OCI-M2 (cell line): ENCODE data around the gene ACTN3.
"Not testable (repeated sequence)": the region's sequence is repeated elsewhere in the genome, so short reads cannot be mapped to it uniquely, and the experiment has no call there.

Experiments
- DNase-seq: peaks from one replicate; lab custom pipeline; 2025; ENCODE audit not compliant: unreplicated experiment; lab: John Stamatoyannopoulos, UW

Gene ACTN3

DNA sequence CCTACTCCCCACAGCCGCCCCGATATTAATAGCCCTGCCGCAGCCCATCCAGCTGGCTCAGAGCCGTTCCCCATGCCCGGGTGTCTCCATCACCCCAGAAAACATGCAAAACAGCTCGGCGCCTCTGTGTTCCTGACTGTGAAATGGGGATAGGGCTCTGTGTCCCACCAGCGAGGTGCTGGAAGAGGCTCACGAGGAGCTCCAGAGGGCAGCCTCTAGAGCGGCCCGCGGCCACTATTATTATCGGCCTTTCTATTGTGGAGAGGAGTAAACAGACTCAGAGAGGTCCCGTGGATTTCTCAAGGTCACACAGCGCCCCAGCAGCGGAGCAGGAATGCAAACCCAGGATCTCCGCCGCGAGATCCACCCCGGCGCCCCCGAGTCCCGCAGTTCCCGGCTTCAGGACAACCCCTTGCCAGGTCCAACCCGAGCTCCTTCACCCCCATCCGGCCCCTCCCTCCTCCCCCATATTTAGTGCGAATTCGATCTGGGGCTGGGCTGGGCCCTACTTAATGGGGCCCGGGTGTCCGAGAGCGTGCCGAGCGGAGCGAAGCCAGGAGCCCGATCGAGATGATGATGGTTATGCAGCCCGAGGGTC is at the start of gene ACTN3:
Gene ACTN3, plus strand, starts transcription at position 536 of the 598 bp plus-strand sequence. Its CDS starts 35 bp downstream, at position 571.
- DNase-seq, result no peak

DNA sequence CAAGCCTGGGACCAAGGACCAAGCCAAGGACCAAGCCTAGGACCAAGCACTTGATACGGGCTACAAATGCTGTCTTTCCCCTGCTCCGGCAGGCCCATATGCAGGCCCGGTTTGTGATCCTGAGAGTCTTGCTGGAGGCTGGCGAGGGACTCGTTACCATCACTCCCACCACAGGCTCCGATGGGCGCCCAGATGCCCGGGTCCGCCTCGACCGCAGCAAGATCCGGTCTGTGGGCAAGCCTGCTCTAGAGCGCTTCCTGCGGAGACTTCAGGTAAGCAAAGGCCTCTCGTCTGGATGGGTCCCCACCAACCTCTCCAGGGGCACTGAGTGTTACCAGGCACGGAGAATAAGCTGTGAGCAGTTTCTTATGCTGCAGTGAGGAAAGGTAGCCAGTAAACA is 49.5 kb upstream of the ACTN3 start:
- DNase-seq, result no peak

- no peak for DNase-seq
Measured at GRCh38 chr11:66498506-66498905, 48.2 kb upstream of the ACTN3 start.

DNA sequence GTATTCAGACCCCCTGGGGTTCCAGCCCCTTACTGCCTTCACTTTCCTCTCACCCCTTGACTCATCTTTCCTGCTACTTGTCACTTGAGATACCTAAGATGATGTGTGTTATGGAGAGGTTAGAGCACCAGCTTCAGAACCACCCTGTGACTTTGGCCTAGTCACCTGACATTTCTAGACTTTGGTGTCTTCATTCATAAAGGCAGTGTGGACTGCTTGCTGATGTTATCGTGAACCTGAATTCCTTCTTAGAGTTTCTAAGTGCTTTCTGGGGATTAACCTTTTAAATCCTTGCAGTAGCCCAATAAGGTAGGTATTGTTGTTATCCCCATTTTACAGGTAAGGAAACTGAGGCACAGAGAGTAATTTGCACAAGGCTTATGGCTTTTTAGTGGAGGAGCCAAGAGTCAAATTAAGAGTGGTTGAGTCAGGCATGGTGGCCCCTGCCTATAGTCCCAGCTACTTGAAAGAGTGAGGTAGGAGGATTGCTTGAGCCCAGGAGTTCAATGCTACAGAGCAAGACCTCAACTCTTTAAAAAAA is 41.4 kb upstream of the ACTN3 start:
- DNase-seq, result no peak

DNA sequence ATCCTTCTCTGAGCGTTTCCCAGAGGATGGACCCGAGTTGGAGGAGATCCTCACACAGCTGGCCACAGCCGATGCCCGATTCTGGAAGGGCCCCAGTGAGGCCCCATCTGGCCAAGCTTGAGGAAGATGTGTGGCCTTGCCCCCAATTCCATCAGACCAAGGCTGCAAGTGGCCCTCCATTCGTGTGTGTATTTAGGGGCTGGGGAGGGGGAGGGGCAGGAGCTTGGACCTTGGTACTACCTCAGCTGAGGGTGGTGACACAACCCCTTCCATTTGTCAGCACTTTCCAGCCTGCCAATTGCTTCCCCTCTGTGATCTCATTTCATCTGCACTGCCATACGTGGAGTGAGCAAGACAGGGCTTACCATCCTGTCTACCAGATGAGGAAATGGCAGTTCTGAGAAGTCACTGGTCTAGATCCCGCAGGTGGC is 37.6 kb upstream of the ACTN3 start:
- DNase-seq, result no peak

DNA sequence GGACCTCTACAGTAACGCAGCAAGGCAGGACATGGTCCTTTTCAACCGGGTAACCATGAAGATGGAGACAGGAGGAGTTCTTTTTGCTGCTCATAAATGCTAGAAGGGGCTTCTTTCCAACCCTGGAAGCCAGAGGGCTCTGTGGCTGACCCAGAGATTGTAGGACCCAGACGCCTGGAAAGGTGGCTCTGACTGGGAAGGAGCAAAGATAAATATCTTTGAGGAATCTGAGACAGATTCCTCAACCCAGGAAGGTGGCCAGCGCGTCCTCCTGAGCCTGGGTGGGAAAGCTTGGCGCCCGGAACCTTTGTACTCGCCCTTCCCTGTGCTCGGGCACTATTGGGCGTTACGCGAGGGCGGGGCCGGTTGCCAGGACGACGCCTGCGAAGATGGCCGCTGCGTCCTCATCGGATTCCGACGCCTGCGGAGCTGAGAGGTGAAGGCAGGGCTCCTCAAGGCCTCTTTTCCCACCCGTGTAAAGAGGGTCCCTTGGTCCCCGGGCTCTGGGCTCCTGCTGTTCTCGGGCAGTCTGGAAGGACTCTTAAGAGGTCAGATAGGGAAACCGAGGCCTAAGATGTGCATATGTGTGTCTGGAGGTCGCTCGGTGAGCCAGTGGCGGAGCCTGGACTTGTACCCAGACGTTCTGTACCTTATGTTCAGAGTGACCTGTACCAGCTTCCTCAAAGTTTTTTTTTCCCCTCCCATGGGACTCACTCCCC is 36.3 kb upstream of the ACTN3 start, which contains the start of gene BBS1:
Gene BBS1, plus strand, starts transcription at position 365 of the 719 bp plus-strand sequence. Its CDS starts 25 bp downstream, at position 390.
- DNase-seq, result no peak

GRCh38 chr11:66510990-66511339 is 35.7 kb upstream of the ACTN3 start:
- DNase-seq, result no peak

DNA sequence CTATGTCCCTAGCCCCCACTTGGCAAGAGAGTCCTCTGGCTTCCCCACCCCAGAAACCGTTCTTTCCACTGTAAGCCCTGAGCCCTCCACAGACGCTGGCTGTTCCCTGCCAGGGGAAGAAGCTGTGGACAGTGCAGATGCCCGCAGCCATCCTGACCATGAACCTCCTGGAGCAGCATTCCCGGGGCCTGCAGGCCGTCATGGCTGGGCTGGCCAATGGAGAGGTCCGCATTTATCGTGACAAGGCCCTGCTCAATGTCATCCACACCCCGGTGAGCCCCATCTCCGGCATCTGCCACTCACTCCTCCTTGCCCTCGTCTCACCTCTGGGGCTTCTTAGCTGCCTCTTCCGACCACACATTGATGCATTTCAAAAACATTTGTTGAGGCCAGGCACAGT is 23.1 kb upstream of the ACTN3 start:
- no peak for DNase-seq

DNA sequence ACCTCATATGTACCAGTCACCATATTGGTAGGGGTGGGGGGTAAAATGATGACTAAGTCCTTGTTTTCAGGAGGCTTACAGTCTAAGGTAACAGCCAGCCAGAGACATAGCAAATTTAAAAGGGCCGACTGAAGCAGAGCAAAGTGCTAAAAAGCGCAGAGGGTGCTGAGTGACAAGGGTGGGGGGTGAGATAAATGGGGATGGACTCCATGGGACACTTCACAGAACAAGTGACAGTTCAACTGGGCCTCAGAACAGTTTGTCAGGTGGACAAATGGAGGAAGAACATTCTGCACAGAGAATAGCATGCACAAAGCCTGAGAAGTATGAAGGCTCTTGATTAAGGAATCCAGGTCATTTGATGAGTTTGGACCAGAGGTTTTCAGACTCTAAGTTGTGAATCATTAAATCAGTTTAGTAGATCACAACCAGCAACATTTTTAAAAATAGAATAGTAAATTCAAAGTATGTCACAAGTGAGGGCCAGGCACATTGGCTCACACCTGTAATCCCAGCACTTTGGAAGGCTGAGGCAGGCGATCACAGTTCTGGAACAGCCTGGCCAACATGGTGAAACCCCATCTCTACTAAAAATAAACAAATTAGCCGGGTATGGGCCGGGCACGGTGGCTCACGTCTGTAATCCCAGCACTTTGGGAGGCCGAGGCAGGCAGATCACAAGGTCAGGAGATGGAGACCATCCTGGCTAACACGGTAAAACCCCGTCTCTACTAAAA is 22.2 kb upstream of the ACTN3 start:
- DNase-seq, result no peak

DNA sequence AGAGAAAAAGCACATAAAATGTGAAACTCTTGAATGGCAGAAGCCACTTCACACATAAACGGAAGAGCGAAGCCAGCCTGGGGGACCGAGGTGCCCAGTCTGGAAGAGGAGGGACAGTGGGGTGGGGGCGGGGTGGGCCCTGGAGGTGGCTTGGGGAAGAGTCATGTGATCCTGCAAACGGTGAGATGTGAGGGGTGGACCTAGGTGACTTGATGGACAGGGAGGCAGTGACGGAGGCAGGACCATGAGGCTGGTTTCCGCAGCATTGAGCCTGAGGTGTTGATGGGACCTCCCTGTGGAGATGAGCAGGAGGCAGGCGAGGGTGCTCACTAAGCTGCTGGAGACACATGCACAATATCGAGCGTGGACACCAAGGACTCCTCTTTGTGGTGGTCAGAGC is 17.6 kb upstream of the ACTN3 start:
- DNase-seq, result no peak

GRCh38 chr11:66529655-66530054 is 17.0 kb upstream of the ACTN3 start:
- DNase-seq, result no peak

GRCh38 chr11:66530927-66531709 is 15.6 kb upstream of the ACTN3 start:
- DNase-seq, result no peak

DNA sequence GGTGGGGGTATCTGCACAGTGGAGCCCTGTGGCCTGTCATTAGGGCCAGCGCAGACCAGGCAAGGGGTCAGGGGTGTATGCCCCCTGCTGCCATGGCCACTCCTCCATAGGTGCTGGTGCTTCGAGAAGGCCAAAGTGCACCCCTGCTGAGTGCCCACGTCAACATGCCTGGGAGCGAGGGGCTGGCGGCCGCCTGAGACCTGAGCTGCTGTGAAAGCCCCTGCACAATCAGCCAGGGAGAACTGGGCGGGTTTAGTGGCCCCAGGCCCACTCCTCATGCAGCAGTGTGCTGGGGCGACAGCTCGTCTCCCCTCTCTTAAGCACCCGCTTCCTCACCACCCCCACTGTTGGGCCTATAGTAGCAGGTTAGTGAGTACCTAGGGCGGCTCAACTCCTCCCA is 14.9 kb upstream of the ACTN3 start:
- DNase-seq, result no peak

DNA sequence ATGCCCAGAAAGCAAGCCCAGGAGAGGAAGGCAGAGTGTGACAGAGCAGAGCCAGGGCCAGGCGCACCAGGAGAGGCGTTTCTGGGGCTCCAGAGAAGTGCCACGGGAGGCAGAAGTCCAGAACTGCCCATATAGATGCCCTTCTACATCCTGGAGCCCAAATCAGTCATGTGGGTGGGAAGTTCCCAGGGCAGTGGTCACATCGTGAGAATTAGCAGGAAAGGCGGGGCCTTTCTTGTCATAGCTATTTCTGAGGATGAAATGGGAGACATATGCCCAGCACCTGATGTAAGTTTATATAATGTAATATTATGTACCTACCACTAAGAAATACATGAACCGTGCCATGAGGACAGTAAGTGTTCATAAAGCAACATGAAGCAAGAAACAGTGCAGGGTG is 13.9 kb upstream of the ACTN3 start:
- no peak for DNase-seq

- no peak for DNase-seq
Measured at GRCh38 chr11:66539170-66539869, 7.4 kb upstream of the ACTN3 start.

GRCh38 chr11:66539870-66540213 is 6.9 kb upstream of the ACTN3 start:
- DNase-seq, result no peak

- DNase-seq, result not testable (repeated sequence)
Measured at GRCh38 chr11:66540598-66540997, 6.1 kb upstream of the ACTN3 start.

DNA sequence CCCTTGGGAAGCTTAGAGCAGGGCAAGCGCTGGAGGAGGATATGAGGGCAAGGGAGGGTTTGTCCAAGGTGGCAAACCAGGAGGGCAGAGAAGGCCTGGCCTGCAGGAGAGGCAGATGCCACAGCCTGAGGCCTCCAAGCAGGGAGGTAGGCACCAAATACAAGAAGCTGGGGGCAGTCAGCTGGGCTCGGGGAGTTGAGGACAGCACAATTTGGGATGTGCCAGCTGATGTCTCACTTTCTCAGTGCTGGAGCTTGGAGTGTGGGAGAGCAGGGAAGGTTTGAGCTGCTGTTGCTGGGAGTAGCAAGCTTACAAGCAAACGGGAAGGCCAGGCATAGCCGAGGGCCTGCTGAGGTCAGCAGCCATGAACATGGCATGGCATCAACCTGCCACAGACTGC is 4.8 kb upstream of the ACTN3 start:
- DNase-seq, result no peak

DNA sequence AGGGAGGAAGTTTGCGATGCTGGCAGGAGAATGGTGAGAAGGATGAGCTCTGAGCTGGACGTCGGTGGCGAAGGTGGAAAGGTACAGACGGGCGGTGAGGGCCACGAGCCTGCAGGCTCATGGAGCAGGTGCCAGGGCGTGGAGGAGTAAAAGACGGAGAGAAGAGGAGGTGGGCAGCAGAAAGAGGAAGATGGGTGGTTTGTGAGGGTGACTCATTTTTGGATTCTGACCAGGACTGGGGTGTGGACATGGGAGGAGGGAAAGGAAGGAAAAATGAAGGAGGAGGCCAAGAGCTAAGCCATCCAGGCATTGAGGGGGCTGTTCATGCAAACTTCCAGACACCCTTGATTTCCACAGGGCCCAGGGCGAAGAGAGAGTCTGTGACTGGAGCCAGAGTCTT is 4.3 kb upstream of the ACTN3 start:
- no peak for DNase-seq

DNA sequence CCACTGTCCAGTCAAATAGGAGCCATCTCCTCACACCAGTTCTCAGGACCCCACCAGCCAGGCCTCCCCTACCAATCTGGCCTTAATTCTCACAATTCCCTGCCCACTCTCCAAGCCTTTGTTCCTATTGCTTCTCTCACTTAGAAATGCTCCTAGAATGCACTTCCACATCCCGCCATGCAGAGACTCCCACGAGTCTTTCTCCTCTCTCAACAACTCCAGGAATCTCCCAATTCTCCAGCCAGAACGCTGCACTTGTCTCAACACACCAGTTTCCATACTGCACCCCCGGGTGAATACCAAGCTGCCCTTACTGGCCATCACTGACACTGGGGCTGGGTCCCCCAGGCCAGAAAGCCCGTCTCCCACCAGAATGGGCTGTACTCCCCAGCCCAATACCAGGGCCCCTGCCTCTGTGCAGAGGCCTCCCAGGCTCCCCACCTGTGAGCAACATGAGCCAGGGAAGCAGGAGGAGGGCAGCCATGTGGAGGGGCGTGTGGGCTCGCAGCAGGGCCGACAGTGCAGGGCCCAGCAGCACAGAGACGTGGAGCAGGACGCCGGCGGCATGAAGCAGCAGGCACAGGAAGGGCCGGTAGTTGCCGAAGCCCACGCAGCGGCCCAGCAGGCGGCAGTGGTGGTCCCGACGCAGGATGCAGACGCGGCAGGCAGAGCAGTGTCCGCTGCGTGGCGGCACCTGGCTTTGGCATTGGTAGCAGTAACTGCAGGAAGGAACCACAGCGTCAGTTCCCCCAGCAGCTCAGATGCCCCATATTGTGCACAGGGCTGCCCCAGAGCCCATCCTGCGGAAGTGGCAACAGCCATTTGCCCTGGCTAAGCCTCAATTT is 3.2 kb upstream of the ACTN3 start:
- DNase-seq, result no peak
